Anterior cingulate cortex (tissue), 58 donors: ENCODE data around the gene MYLK.
"Not testable (repeated sequence)": the region's sequence is repeated elsewhere in the genome, so short reads cannot be mapped to it uniquely, and the experiment has no call there.

Experiments used
- DNase-seq, 58 donors: peaks; one replicate each; lab custom pipeline; 2025; lab: John Stamatoyannopoulos, UW

MYLK gene

GRCh38 chr3:123755501-123755900 is 128.6 kb downstream of the MYLK start:
- no peak for DNase-seq

GRCh38 chr3:123755085-123755484 is 129.0 kb downstream of the MYLK start:
- no peak for DNase-seq

- DNase-seq = no peak
Measured at GRCh38 chr3:123753286-123753685, 130.8 kb downstream of the MYLK start.

- no peak for DNase-seq
Measured at GRCh38 chr3:123752228-123752627, 131.9 kb downstream of the MYLK start.

GRCh38 chr3:123751433-123751832 is 132.7 kb downstream of the MYLK start:
- DNase-seq = no peak

- no peak for DNase-seq
Measured at GRCh38 chr3:123750659-123751420, 133.3 kb downstream of the MYLK start.

- no peak for DNase-seq
Measured at GRCh38 chr3:123750209-123750608, 133.9 kb downstream of the MYLK start.

GRCh38 chr3:123749711-123750110 is 134.4 kb downstream of the MYLK start:
- no peak for DNase-seq

- no peak for DNase-seq
Measured at GRCh38 chr3:123745184-123745855, 138.8 kb downstream of the MYLK start.

GRCh38 chr3:123744064-123744463 is 140.1 kb downstream of the MYLK start:
- no peak for DNase-seq

- no peak for DNase-seq
Measured at GRCh38 chr3:123743121-123743520, 141.0 kb downstream of the MYLK start.

- no peak for DNase-seq
Measured at GRCh38 chr3:123741041-123741511, 143.1 kb downstream of the MYLK start.

- no peak for DNase-seq
Measured at GRCh38 chr3:123740391-123740822, 143.7 kb downstream of the MYLK start.

- DNase-seq = no peak
Measured at GRCh38 chr3:123739754-123740153, 144.4 kb downstream of the MYLK start.

GRCh38 chr3:123739106-123739505 is 145.0 kb downstream of the MYLK start:
- no peak for DNase-seq

- not testable (repeated sequence) for DNase-seq
Measured at GRCh38 chr3:123738522-123738921, 145.6 kb downstream of the MYLK start.

- DNase-seq = no peak
Measured at GRCh38 chr3:123737168-123737567, 147.0 kb downstream of the MYLK start.

GRCh38 chr3:123735456-123735855 is 148.7 kb downstream of the MYLK start:
- no peak for DNase-seq

- no peak for DNase-seq
Measured at GRCh38 chr3:123734527-123734902, 149.6 kb downstream of the MYLK start.

- no peak for DNase-seq
Measured at GRCh38 chr3:123733805-123734526, 150.2 kb downstream of the MYLK start.

GRCh38 chr3:123733341-123733740 is 150.8 kb downstream of the MYLK start:
- DNase-seq = no peak
